T-helper 2 cell treated with Interferon-gamma antibody and Interleukin-4, amounts not matched to agents 100 ng/mL and 5 ng/mL, for 36 hours (primary cell): Measurements from ENCODE around the gene HCN2. TPM values are rescaled to one million over a fixed set of nuclear protein-coding genes. Genes with fewer than 3 reads are reported as not detected.

Experiments
- intact Hi-C: fragments of 100-400 bp; cut with micrococcal nuclease; formaldehyde crosslinking; loops from one replicate; pipeline ENCODE4 v1.15.1; 2023
- total RNA-seq: library from RNA; stranded (reverse); gene quantifications from 2 replicates; pipeline ENCODE4 v1.2.3, GENCODE V29; 2022

Gene HCN2
- total RNA-seq: 1.5 and 1.9 TPM in 2 replicates

DNA sequence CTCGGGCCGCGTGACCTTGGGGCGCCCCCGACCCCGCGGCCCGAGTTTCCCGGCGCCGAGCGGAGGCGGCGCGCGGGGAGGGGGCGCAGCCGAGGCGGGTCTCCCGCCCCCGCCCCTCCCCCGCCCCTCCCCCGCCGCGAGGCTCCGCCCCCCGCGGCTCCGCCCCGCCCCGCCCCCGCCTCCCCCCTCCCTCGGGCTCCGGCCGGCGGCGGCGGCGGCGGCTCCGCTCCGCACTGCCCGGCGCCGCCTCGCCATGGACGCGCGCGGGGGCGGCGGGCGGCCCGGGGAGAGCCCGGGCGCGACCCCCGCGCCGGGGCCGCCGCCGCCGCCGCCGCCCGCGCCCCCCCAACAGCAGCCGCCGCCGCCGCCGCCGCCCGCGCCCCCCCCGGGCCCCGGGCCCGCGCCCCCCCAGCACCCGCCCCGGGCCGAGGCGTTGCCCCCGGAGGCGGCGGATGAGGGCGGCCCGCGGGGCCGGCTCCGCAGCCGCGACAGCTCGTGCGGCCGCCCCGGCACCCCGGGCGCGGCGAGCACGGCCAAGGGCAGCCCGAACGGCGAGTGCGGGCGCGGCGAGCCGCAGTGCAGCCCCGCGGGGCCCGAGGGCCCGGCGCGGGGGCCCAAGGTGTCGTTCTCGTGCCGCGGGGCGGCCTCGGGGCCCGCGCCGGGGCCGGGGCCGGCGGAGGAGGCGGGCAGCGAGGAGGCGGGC lies at the start of gene HCN2:
Gene HCN2 (plus strand): TSS at position 189 of the 703 bp plus-strand sequence. CDS start 65 bp downstream, at position 254.
- intact Hi-C loops: loop anchor here (5.0 kb wide), 1 partner anchor 142 kb away; no protein-coding TSS in a partner anchor

DNA sequence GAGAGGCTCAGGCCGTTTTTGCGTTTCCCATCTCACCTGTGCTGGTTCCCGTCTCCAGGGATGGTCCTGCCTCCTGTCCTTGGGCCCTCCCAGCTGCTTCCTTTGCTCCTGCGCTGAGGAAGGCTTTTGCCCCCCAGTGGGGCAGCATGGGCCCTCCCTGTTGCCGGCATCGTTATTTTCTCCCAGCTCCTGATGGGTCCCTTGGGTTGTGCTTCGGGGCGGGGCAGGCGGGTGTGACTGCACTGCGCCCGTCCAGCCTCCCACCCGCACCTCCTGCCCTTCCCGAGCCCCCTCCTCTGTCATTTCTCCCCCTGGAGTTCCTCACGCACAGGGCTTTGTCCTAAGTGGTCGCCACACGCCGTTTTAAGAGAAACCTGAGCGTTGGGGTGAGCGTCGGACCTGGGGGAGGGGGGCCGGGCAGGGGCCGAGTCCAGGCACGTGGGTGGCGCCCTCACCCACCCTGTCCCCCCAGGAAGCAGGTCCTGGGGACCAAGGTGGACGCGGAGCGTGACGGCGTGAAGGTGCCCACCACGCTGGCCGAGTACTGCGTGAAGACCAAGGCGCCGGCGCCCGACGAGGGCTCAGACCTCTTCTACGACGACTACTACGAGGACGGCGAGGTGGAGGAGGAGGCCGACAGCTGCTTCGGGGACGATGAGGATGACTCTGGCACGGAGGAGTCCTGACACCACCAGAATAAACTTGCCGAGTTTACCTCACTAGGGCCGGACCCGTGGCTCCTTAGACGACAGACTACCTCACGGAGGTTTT lies 48.6 kb upstream of the HCN2 start:
- intact Hi-C loops: no loop called here

DNA sequence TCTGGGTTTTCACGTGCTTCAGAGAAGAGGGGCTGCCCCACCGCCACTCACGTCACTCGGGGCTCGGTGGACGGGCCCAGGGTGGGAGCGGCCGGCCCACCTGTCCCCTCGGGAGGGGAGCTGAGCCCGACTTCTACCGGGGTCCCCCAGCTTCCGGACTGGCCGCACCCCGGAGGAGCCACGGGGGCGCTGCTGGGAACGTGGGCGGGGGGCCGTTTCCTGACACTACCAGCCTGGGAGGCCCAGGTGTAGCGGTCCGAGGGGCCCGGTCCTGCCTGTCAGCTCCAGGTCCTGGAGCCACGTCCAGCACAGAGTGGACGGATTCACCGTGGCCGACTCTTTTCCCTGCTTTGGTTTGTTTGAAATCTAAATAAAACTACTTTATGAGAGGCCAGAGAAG lies 48.0 kb upstream of the HCN2 start:
- intact Hi-C loops: no loop called here

DNA sequence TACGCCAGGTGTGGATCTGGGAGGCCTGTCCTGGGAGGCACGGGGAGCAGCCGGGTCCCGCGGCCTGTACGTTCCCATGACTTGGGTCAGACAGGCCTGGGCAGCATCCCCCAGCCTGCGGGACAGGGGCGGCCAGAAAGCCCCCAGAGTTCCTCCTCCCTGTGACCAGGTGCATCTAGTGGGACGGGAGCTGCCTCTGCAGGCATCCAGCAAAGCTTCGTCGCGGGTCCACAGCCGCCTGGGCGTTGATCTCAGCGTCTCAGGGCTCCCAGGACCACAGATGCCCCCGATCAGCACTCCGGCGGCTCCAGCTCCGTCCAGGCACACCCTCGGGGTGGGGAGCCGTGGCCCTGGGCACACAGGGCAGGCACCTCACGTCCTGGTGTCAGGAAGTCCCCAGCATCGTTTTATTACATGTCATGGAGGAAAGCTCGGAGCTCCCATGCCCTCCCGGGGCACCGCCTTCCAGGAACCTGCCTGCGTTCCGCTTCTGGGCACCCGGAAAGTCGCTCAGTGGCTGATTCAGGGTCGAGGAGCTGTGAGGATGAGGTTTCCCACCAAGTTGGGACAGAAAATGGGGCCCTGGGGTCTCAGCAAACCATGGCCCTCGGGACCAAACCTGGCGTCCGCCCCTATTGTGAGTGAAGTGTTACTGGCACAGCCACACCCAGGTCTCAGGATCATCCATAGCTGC lies 47.4 kb upstream of the HCN2 start:
- intact Hi-C loops: no loop called here

DNA sequence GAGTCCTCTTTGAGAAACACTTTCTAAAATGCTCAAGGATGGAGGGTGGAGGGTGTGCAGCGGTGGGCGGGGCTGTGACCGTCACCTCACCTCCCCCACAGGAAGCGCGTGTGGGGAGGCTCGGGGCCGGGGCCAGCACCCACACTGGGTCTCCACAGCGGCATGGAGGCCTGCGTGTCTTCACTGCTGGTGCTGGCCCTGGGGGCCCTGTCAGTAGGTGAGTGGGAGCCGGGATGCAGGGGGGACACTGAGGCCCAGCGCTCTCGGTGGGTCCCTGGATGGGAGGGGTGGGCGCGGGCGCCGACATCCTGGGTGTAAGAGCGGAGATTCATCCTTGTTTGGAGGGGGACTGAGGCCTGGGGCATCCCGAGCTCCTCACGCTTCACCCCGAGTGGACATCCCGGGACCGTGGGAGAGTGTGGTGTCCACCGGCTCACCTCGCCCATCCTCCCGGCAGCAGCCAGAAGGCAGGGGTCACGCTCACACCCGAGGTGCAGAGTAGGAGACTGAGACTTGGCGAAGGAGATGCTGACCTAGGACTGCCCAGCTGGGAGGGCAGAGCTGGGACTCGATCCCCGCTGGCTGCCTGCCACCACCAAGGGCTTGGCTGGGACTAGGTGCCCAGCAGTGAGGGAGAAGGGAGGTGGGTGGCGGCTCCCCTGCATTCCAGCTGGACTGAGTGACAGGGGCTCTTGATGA lies 45.6 kb upstream of the HCN2 start, which contains the start of gene GZMM:
Gene GZMM (plus strand): TSS at position 144 of the 699 bp plus-strand sequence. CDS start 19 bp downstream, at position 163.
- intact Hi-C loops: loop anchor here (1.0 kb wide), 1 partner anchor 42 kb away; no protein-coding TSS in a partner anchor

DNA sequence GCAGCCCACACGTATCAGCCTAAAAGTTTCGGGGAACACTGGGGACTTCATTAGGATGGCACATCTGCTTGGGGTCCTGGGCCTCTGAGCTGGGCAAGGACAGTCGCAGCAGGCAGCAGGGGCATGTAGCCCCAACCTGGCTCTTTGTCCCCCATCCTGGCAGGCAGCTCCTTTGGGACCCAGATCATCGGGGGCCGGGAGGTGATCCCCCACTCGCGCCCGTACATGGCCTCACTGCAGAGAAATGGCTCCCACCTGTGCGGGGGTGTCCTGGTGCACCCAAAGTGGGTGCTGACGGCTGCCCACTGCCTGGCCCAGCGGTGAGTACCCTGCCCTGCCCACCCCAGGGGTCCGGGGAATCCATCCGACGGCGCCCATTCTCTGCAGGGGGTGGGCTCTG lies 42.6 kb upstream of the HCN2 start:
- intact Hi-C loops: no loop called here

DNA sequence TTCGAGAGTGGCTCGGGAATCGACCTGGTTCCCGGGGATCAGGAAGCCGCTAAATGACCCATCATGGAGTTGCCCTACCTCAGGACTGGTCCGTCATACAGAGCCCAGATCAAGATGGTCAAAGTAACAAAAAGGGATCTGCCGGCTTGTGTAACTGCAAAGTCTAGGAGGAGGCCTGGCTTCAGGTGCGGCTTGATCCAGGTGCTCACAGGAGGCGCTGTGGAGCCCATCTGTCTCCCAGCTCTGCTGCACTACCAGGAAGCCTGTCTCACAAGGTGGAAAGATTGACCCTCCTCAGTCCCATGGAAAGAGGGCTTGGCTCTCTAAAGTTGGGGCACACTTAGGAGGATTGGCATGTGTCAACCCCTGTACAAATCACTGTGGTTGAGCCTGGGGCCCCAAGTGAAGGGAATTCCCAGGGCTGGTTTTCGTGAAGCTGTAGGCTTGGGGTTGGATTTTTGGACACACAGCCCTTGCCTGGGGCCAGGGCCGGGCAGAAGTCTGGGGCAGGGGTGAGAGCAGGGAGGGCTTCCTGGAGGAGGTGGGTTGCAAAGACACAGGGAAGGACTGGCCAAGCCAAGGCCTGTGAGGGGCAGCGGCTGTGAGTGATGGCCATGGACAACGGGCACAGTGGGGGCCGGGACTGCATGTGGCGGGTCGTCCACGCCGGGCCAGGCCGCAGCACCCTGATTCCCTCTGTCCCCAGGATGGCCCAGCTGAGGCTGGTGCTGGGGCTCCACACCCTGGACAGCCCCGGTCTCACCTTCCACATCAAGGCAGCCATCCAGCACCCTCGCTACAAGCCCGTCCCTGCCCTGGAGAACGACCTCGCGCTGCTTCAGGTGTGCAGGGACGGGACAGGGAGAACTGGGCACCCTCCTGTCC lies 41.6 kb upstream of the HCN2 start:
- intact Hi-C loops: no loop called here

DNA sequence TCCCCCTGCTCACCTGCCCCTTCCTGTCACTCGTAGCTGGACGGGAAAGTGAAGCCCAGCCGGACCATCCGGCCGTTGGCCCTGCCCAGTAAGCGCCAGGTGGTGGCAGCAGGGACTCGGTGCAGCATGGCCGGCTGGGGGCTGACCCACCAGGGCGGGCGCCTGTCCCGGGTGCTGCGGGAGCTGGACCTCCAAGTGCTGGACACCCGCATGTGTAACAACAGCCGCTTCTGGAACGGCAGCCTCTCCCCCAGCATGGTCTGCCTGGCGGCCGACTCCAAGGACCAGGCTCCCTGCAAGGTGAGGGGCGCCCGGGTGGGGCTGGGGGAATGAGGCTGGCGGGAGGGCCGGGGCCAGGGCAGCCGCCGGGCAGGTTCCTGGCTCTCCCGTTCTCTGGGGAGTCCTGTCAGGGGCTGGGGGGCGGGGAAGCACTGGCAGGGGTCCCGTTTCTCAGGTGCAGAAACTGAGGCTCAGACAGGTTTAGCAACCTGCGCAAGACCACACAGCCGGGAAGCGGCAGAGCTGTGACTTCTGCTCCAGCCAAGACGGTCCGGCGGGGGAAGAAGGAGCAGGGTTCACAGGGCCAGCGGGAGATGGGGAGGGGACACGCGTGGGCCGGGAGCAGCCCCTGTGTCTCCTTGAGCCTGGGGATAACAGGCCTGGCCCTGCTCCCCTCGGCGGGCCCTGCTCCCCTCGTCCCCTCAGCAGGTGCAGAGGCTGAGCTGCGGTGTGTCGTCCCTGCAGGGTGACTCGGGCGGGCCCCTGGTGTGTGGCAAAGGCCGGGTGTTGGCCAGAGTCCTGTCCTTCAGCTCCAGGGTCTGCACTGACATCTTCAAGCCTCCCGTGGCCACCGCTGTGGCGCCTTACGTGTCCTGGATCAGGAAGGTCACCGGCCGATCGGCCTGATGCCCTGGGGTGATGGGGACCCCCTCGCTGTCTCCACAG lies 40.5 kb upstream of the HCN2 start:
- intact Hi-C loops: no loop called here

DNA sequence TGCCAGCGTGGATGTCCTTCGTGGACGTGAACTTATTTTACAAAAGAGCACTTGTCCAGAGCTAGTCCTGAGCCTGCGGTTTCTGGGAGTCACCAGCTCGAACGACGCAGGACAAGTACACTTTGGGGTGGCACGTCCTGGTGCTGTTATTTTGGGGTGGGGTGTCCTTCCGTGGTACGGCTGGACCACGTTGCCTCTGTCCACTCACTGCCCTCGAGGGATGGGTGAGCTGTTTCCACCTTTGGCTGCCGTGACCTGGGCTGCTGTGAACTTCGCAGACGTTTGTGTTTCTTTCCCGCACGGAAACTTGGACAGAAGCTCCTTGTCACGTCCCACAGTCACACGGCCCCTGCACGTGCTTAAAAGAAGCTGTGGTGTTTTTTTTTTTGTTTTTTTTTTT lies 34.9 kb upstream of the HCN2 start:
- intact Hi-C loops: no loop called here

DNA sequence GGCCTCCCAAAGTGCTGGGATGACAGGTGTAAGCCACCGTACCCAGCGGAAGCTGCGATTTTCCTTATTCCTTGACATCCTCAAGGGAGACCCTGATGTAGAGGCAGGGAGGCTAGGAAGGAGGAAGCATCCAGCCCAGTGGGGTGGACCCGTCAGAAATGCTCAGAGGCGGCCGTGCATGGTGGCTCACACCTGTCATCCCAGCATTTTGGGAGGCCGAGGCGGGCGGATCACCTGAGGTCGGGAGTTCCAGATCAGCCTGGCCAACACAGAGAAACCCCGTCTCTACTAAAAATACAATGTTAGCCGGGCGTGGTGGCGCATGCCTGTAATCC lies 34.2 kb upstream of the HCN2 start:
- intact Hi-C loops: no loop called here

DNA sequence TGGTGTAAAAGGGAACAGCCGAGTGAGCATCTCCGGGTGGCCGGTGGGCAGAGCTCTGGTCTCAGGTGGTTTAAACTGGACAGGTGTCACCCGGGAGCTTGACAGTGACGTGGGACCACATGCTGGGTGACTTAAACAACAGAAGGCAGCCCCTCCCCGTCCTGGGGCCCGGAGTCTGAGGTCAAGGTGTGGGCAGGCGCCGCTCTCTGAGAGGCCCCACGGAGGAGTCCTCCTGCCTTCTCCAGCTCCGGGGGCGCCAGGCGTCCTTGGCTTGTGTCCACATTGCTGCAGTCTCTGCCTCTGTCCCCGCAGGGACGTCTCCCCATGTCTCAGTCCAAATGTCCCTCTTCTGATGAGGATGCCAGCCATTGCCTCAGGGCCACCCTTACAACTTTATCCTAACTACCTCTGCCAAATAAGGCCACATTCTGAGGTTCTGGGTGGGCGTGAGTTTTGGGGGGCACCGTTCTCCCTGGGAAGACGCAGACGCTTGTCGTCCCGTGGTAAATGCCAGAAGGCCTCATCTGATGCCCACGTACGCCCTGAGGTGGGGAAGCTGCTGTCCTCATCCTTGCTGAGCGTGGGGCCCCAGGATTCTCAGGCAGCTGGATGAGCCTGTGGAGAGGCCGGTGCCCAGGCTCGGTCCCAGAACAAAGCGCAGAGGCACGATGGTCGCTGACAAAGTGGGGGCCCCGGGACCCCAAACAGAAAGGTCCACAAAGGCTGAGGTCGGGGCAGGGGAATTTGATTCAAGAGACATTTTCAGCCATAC lies 32.9 kb upstream of the HCN2 start:
- intact Hi-C loops: no loop called here

DNA sequence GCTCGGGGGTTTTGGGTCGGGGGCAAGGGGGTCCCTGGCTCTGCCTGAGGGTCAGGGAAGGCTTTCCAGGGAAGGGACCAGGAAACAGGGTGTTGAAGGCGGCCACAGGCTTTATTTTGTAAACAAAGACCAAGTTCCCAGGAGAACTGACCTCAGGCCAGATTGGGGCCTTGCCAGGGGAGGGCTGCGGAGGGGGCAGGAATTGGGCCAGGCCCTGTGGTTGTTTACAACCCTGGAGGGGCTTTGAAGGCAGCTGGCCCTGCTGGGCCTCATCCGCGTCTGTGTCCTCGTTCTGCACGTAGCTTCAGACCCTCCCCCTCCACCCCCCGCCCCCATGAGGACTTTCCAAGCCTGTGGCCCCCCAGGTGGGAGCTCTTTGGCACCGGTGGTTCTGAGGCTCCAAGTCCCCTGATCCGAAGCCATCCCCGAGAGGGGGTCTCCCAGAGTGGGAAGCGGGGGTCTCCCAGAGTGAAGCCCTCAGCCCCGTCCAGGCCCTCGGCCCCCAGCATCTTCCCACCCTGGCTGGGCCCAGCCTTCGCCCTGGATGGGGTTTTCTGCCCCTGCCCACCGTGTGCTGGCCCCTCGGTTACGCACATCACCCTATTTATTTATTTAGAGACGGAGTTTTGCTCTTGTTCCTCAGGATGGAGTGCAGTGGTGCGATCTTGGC lies 30.8 kb upstream of the HCN2 start:
- intact Hi-C loops: no loop called here

DNA sequence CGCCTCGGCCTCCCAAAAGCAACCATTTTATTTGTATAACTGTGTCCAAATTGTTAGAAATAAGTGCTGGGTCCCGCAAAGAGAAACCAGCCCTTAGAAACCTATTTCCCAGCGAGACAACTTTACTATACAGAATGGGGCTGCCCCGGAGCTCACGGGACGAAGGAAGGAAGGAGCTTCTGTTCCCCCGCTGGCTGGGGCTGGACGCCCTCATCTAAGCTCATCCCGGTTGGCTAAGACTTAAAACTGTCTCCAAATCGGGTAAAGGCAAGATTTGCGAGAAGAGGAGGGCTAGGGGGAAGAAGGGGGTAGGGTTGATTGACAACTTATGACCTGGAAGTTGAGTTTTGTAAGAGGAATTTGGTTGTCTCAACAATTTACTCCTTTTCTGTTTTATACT lies 29.6 kb upstream of the HCN2 start:
- intact Hi-C loops: no loop called here

DNA sequence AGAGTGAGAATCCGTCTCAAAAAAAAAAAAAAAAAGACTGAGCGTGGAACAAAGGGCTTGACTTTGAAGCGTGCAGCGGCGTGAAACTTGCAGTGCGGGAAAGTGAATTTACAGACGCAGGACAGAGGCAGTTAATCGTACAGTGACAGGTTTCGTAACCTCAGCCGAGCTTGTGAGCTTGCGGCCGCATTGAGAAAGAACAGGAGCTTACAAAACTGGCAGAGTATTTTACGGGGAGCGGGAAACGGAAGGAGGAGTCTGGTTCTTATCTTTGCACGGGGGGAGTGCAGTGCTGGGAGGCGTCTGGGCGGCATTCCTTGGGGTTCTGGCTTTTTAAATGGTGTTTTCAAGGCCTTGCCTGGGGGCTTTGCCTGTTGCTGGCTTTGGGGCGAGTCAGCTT lies 23.3 kb upstream of the HCN2 start:
- intact Hi-C loops: no loop called here

DNA sequence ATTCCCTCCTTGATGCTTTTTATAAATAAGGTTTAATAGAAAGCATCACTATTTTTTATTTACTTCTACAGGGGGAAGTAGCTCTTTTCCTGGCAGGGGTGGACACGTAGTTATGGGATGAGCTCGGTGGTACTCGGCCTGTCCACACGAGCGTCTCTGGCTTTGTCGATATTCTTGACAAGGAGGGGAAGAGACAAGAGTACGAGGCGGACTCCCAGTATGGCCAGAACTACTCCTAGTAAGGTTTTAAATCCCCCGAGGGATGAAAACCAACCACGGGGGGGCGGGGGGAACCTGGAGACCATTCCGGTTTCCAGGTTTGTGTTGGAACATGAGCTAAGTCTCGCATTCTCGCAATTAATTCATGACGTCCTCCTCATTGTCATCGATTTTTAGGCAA lies 22.8 kb upstream of the HCN2 start:
- intact Hi-C loops: no loop called here

DNA sequence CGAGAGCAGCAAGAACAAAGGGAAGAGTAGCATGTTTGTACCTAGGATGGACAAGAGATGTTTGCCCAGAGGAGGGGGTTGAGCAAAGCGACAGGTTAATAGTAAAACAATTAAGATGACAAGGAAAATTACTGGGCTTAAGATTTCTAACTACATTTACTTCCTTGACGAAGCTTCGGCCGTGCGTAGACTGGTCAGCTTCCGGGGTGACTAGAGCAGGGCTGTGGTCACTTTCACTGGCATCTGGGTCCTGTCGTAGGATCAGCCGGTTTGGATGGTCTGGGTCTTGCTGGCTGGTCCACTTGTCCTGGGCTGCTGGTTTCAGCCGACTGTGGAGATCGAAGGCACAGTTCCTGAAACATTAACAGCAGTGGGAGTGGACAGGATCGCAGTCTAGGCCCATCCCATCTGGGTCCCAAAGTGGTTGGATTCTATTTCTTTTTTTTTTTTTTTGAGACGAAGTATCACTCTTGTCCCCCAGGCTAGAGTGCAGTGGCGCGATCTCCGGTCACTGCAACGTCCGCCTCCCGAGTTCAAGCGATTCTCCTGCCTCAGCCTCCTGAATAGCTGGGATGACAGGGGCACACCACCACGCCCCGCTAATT lies 22.3 kb upstream of the HCN2 start:
- intact Hi-C loops: no loop called here

DNA sequence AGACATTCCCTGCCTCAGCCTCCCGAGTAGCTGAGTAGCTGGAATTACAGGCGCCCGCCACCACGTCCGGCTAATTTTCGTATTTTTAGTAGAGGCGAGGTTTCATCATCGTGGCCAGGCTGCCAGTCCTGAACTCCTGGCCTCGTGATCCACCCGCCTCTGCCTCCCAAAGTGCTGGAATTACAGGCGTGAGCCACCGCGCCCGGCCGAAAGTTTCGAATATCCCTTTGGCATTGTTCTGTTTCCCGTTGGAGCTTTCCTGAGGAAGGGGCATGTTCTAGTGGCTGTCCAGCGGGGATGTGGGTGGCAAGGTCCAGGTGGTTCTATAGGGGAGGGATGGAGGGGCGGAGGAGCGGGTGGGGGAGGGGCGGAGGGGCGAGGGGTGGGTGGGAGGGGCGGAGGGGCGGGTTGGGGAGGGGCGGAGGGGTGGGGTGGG lies 19.4 kb upstream of the HCN2 start:
- intact Hi-C loops: no loop called here
